Measurements from ENCODE around the gene OR2V1. TPM values are rescaled to one million over a fixed set of nuclear protein-coding genes. Genes with fewer than 3 reads are reported as not detected.
"Not testable (repeated sequence)": the region's sequence is repeated elsewhere in the genome, so short reads cannot be mapped to it uniquely, and the experiment has no call there.

Gene OR2V1
- total RNA-seq, 1 experiment from 2014 or later, result not detected

DNA sequence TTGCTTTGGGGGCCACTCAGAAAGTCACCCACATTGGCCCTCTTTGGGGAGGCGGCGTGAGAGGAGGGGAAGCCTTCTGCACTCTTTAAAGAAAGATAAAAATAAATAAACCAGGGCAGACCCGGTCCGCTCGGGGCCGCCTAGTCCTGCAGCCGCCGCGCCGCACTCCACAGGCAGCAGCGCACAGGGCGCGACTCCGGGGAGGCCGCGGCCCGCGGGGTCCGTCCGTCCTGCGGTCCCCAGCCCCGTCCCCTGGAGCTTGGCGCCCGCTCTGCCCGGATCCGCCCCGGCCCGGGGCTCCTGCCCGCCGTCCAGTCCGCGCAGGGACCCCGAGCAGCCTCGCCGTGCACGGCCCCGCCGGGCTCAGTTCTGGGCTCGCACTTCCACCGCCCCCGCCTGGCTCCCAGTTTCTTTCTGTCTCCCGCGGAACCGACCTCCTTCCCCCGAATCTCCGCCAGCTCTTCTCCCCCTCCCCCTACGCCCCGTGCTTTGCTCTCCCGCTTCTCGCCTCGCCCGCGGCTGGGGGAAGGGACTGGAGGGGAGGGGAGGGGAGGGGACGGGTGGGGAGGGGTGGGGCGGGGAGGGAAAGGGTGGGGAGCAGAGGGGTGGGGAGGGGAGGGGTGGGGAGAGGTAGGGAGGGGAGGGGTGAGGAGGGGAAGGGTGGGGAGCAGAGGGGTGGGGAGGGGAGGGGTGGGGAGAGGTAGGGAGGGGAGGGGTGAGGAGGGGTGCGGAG, 33.0 kb downstream of the OR2V1 start:
- DNase-seq (ENCODE audit: low read depth, low spot score); in situ Hi-C loops (cut with HindIII; ENCODE audit: low pct_unique_long_range_greater_than_20kb, low sequenced_read_pairs): not testable (repeated sequence)

- DNase-seq (ENCODE audit: low read depth, low spot score); in situ Hi-C loops (cut with HindIII; ENCODE audit: low pct_unique_long_range_greater_than_20kb, low sequenced_read_pairs): not testable (repeated sequence)
Observed at GRCh38 chr5:181097383-181097753, 33.6 kb downstream of the OR2V1 start.

DNA sequence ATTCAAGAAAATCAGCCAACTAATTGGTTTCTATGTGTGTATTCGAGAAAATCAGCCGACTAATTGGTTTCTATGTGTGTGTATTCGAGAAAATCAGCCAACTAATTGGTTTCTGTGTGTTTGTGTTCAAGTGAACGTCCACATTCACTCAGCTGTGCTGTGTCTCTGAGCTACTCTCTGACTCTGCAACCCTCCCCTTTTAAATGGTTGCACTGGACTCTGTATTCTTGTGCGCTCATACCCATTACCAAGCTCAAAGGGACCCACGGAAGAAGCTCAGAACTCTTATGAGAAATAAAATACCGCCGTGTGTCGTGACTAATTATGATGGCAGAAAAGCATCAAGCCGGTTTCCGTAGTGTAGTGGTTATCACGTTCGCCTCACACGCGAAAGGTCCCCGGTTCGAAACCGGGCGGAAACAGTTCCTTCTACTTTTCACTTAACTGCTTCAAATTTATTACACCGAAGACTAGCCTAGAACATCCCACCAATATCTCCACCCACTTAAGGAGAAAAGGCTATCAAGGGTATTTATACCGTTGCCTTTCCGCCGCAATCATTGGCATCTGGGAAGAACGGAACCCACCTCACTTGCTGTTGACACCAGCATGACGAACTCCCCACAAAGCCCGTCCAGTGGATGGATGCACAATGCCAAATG, 34.1 kb downstream of the OR2V1 start:
- in situ Hi-C loops (cut with HindIII; ENCODE audit: low pct_unique_long_range_greater_than_20kb, low sequenced_read_pairs); DNase-seq (ENCODE audit: low read depth, low spot score): not testable (repeated sequence)

GRCh38 chr5:181095162-181095561, 35.8 kb downstream of the OR2V1 start:
- in situ Hi-C loops (cut with HindIII; ENCODE audit: low pct_unique_long_range_greater_than_20kb, low sequenced_read_pairs); DNase-seq (ENCODE audit: low read depth, low spot score): not testable (repeated sequence)

DNA sequence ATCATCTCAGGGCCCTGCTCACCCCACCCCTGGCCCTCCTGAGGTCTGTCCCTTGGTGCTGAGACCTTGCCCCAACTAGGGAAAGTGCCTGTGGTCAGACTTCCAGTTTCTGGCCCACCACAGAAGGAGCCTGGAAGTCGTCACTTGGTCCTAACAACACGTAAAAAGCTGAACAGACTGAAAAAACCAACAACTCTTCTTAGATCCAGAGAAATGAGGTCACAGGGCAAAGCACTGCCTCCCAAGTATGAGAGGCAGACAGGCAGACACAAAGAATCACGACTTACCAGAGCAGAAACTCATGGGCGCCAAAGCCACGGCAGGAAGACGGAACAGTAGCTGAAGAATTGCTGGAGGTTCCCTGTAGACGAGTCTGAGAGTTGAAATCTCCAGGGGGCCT, 38.5 kb downstream of the OR2V1 start:
- in situ Hi-C loops (cut with HindIII; ENCODE audit: low pct_unique_long_range_greater_than_20kb, low sequenced_read_pairs), result no loop called here
- DNase-seq (ENCODE audit: low read depth, low spot score), result no peak

- DNase-seq (ENCODE audit: low read depth, low spot score), result no peak
- in situ Hi-C loops (cut with HindIII; ENCODE audit: low pct_unique_long_range_greater_than_20kb, low sequenced_read_pairs), result no loop called here
Observed at GRCh38 chr5:181088289-181088688, 42.7 kb downstream of the OR2V1 start.

GRCh38 chr5:181087309-181087708, 43.7 kb downstream of the OR2V1 start:
- DNase-seq (ENCODE audit: low read depth, low spot score), result peak; percentile 46

DNA sequence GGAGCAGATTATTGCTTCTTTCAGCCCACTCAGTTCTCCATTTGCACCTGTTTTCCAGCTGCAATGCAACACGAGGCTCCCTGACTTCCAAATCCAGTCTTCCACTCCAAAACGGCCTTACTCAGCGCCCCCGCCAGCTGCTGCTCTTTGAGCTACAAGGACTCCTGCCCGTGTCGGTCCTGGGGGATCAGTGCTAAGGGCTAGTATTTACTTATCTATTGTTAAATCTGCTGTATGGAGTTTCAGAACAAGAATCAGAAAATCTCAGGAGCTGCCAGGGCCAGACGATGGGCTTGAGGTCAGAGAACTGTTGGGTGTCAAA, 44.1 kb downstream of the OR2V1 start:
- DNase-seq (ENCODE audit: low read depth, low spot score), result no peak

More at GRCh38 chr5:181087309-181087708, 43.7 kb downstream of the OR2V1 start:
- in situ Hi-C loops (cut with HindIII; ENCODE audit: low pct_unique_long_range_greater_than_20kb, low sequenced_read_pairs), result no loop called here

GRCh38 chr5:181086026-181086883, 44.7 kb downstream of the OR2V1 start:
- in situ Hi-C loops (cut with HindIII; ENCODE audit: low pct_unique_long_range_greater_than_20kb, low sequenced_read_pairs), result no loop called here
- DNase-seq (ENCODE audit: low read depth, low spot score), result no peak

More for the DNA sequence above, 44.1 kb downstream of the OR2V1 start:
- in situ Hi-C loops (cut with HindIII; ENCODE audit: low pct_unique_long_range_greater_than_20kb, low sequenced_read_pairs), result no loop called here

GRCh38 chr5:181084621-181085195, 46.3 kb downstream of the OR2V1 start:
- in situ Hi-C loops (cut with HindIII; ENCODE audit: low pct_unique_long_range_greater_than_20kb, low sequenced_read_pairs), result no loop called here
- no peak for DNase-seq (ENCODE audit: low read depth, low spot score)

DNA sequence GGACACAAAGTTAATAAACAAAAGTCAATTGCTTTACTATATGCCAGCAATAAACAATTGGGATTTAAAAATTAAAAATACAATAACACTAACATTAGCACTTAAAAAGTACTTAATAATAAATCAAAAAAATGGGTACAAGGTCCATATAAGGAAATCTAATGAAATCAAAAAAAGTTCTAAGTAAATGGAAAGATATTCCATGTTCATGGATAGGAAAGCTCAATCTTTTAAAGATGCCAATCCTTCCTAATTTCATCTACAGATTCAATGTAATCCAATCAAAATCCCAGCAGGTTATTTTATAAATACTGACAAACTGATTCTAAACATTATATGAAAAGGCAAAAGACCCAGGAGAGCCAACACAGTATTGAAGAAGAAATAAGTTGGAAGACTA, 49.0 kb downstream of the OR2V1 start:
- in situ Hi-C loops (cut with HindIII; ENCODE audit: low pct_unique_long_range_greater_than_20kb, low sequenced_read_pairs), result no loop called here
- DNase-seq (ENCODE audit: low read depth, low spot score), result no peak

DNA sequence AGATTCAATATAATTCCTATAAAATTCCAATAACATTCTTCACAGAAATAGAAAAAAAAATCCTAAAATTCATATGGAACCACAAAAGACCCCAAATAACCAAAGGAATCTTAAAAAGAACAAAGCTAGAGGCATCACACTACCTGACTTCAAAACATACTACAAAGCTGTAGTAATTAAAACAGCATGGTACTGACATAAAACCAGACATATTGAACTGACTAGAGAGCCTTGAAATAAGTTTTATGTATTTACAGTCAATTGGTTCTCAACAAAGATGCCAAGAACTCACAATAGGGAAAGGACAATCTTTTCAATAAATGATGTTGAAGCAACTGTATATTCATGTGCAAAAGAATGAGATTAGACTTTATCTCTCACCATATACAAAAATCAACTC, 54.0 kb downstream of the OR2V1 start:
- DNase-seq (ENCODE audit: low read depth, low spot score), result no peak
- in situ Hi-C loops (cut with HindIII; ENCODE audit: low pct_unique_long_range_greater_than_20kb, low sequenced_read_pairs), result no loop called here

Other genes starting within 250 kb of the OR2V1 start
- 0.08 TPM in 1 of 2 replicates, not detected in the other for gene BTNL8, start 232.0 kb downstream of the OR2V1 start, total RNA-seq (2014; rRNA removed; shearing (Covaris generic))
- gene BTNL3, start 142.3 kb downstream of the OR2V1 start, total RNA-seq (2014; rRNA removed; shearing (Covaris generic)), result not detected in 2 replicates
- 0.16 and 0.48 TPM in 2 replicates for gene BTNL9, start 90.9 kb downstream of the OR2V1 start, total RNA-seq (2014; rRNA removed; shearing (Covaris generic))
- not detected in 2 replicates for gene OR2V2, start 16.4 kb upstream of the OR2V1 start, total RNA-seq (2014; rRNA removed; shearing (Covaris generic))
- 4.1 and 6.8 TPM in 2 replicates for gene TRIM7, start 74.0 kb upstream of the OR2V1 start, total RNA-seq (2014; rRNA removed; shearing (Covaris generic))
- 14.4 and 17.9 TPM in 2 replicates for gene TRIM41, start 92.1 kb upstream of the OR2V1 start, total RNA-seq (2014; rRNA removed; shearing (Covaris generic))
- 4,033 and 4,118 TPM in 2 replicates for gene RACK1, start 112.7 kb upstream of the OR2V1 start, total RNA-seq (2014; rRNA removed; shearing (Covaris generic))
- 2.2 and 3.3 TPM in 2 replicates for gene TRIM52, start 130.0 kb upstream of the OR2V1 start, total RNA-seq (2014; rRNA removed; shearing (Covaris generic))
- gene OR4F3, start 236.1 kb upstream of the OR2V1 start, total RNA-seq (2014; rRNA removed; shearing (Covaris generic)), result not detected in 2 replicates

All from SK-MEL-5 (cell line).